ENCODE data around the gene CHST3. TPM values are rescaled to one million over a fixed set of nuclear protein-coding genes. Genes with fewer than 3 reads are reported as not detected.

The CHST3 gene
- total and polyA plus RNA-seq, 11 donors: 8.1 to 51.3 (median 25.0) TPM

GRCh38 chr10:72056932-72057751 is 92.9 kb downstream of the CHST3 start:
- H3K9me3 ChIP-seq: no peaks in the 10 kb centered on the region
- peak overlapping the region in 1 of 12 donors; percentile 57 for H3K27ac ChIP-seq
- H3K27me3 ChIP-seq: no peaks in the 10 kb centered on the region
- H3K4me1 ChIP-seq: peaks cover 0 to 19% (median 7%) of the 10 kb centered on the region in 12 donors
- intact Hi-C loops (cut with DNase I): loop anchor here in 5 of 10 donors (5.0 to 10.0 kb wide), 4 partner anchors 50 to 270 kb away; partner anchors contain the start of genes ANAPC16 (in 3 of the 5) and ASCC1 (in 3 of the 5)
- DNase-seq: no peak
- TF ChIP-seq, protein P1, sequence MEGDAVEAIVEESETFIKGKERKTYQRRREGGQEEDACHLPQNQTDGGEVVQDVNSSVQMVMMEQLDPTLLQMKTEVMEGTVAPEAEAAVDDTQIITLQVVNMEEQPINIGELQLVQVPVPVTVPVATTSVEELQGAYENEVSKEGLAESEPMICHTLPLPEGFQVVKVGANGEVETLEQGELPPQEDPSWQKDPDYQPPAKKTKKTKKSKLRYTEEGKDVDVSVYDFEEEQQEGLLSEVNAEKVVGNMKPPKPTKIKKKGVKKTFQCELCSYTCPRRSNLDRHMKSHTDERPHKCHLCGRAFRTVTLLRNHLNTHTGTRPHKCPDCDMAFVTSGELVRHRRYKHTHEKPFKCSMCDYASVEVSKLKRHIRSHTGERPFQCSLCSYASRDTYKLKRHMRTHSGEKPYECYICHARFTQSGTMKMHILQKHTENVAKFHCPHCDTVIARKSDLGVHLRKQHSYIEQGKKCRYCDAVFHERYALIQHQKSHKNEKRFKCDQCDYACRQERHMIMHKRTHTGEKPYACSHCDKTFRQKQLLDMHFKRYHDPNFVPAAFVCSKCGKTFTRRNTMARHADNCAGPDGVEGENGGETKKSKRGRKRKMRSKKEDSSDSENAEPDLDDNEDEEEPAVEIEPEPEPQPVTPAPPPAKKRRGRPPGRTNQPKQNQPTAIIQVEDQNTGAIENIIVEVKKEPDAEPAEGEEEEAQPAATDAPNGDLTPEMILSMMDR (IDR thresholded peaks at IDR 0.05): no peak
- no peak for TF ChIP-seq POLR2A (IDR thresholded peaks at IDR 0.05)
- ATAC-seq: no peak
- 75 to 86% (median 81%) methylated on average over 24 to 25 of the region's 25 CpGs for WGBS, 4 donors
- no peaks in the 10 kb centered on the region for H3K36me3 ChIP-seq
- H3K4me3 ChIP-seq: no peak overlapping the region

GRCh38 chr10:72058347-72058898 is 94.2 kb downstream of the CHST3 start:
- intact Hi-C loops (cut with DNase I): loop anchor here in 5 of 10 donors (5.0 to 10.0 kb wide), 4 partner anchors 49 to 269 kb away; partner anchors contain the start of genes ANAPC16 (in 3 of the 5) and ASCC1 (in 3 of the 5)
- peak; percentile 56 to 68 (median 62) for ATAC-seq

DNA sequence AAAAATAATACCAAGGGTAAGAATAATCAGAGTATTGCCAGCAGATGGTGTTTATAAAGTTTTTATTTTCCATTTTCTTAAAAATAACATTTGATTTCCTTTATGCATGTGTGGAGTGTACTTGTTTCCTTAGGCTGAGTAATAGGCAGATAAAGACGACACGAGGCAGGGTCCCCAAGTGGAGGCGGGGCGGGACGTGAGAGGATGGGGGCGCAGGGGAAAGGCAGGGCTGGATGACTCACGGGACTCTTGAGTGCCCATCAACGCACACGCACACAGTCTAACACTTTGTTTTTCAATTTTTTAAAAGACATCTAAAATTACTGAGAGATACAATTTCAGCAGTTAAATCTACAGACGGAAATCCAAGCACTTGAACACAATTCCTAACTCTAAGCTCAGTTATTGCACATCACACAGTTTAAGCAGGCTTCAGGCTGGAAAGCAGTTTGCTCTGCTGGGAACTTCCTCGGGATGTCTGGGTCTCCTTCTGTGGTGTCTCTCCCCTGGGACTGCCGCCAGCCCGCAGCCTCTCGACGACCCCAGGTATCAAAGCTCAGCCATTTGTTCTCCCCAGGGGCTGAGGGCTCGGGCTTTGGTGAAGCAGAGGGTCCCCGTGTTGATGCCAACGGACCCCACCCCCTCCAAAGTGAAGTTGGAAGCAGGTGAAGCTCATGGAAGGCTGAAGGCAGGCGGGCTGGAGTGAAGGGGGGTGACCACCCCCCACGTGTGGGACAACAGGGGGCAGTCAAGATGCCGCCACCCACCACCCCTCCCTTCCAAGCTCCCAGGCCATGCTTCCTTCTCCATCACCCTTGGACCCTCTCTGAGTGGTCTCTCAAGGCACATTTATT is 95.0 kb downstream of the CHST3 start:
- no peaks in the 10 kb centered on the region for H3K9me3 ChIP-seq
- WGBS, 4 donors: 56 to 65% (median 58%) methylated on average over 21 of the region's 21 CpGs
- H3K4me1 ChIP-seq: peaks cover 0 to 19% (median 7%) of the 10 kb centered on the region in 12 donors
- no peak for TF ChIP-seq POLR2A (IDR thresholded peaks at IDR 0.05)
- TF ChIP-seq, protein P1 (IDR thresholded peaks at IDR 0.05): no peak
- peak overlapping the region in 2 of 12 donors; percentile 20 to 57 for H3K27ac ChIP-seq
- DNase-seq (no peak), ATAC-seq (no peak)
- intact Hi-C loops (cut with DNase I): loop anchor here in 5 of 10 donors (5.0 to 10.0 kb wide), 4 partner anchors 48 to 268 kb away; partner anchors contain the start of genes ANAPC16 (in 3 of the 5) and ASCC1 (in 3 of the 5)
- no peak overlapping the region for H3K4me3 ChIP-seq
- no peaks in the 10 kb centered on the region for H3K27me3 ChIP-seq
- peaks cover 0 to 4% (median 0%) of the 10 kb centered on the region in 9 donors for H3K36me3 ChIP-seq

More at GRCh38 chr10:72058347-72058898, 94.2 kb downstream of the CHST3 start:
- TF ChIP-seq POLR2A (IDR thresholded peaks at IDR 0.05): no peak
- TF ChIP-seq, protein P1 (IDR thresholded peaks at IDR 0.05): no peak
- DNase-seq: no peak
- Histone ChIP-seq H3K27me3 (no peaks in the 10 kb centered on the region), H3K9me3 (no peaks in the 10 kb centered on the region), H3K27ac (peak overlapping the region in 3 of 12 donors; percentile 18 to 57 (median 20)), H3K36me3 (no peaks in the 10 kb centered on the region), H3K4me3 (no peak overlapping the region), H3K4me1 (peaks cover 0 to 19% (median 7%) of the 10 kb centered on the region in 12 donors)
- WGBS, 4 donors: 67 to 77% (median 76%) methylated on average over 12 of the region's 12 CpGs

Measured in heart left ventricle (tissue), 16 donors.